Kidney tubule cell (primary cell): ENCODE data around the gene SLC25A23.

Source experiments
- DNase-seq: peaks from one replicate; pipeline ENCODE4 v3.0.0-alpha.2; 2018; ENCODE audit warnings: low spot score

The SLC25A23 gene

DNA sequence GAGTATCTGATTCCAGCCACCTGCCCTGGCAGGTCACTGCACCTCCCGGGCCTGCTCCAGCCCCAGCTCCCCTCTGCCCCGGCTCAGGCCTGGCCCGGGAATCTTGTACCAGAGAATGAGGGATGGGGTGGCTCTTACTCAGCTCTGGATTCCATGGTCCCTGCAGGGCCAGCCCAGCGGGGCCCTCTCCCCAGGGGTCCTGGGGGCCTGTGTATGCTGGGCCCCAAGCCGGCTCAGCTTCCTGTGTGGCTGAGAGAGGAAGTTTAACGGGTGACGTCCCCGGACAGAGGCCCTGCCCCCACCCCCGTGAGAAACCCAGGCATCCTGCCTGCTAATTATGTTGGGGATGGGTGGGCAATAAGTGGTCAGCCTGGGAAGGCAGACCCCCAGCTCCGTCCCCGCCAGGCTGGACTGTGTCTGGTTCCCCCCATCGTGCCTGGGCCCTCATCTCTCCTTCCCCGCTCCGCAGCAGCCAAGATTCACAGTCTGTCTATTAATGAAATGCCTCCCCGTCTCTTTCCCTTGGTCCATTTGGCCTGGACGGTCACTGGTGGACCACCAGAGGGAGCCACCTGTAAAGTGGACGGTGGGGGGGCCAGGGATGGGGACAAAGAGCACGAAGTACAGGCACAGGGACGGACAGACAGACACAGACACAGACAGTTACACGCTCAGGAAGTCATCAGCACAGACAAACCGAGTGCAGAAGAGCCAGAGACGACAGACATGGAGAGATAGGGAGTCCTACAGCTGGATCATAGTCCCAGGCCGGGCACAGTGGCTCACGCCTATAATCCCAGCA is 22.1 kb upstream of the SLC25A23 start, which contains the start of gene DENND1C:
TSS of gene DENND1C (minus strand) at position 247 of the 802 bp plus-strand sequence. CDS start at position 155, 92 bp downstream.
- DNase-seq, result peak; percentile 19

DNA sequence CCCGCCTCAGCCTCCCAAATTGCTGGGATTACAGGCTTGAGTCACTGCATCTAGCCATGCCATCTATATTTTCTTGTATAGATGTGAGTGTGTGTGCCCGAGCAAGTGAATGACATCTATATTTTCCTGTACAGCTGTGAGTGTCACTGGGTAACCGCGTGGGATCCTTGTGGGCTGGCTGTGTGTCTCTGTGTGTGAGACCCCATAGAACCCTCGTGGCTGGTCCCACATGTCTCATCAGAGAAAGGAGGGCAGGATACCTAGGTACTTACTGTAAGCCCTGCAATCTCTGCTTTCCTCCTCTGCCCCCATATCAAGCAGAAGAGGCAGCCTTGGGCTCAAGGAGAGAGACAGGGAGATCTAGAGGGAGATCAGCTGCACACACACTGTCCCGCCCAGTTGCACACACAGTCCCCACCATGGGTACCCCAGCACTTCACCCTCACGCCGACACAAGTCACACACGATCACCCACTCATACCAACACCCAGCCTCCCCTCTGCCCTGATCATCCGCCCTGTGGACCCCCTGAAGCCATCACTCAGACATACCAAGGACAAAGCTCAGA is 21.3 kb upstream of the SLC25A23 start:
- DNase-seq, result no peak

DNA sequence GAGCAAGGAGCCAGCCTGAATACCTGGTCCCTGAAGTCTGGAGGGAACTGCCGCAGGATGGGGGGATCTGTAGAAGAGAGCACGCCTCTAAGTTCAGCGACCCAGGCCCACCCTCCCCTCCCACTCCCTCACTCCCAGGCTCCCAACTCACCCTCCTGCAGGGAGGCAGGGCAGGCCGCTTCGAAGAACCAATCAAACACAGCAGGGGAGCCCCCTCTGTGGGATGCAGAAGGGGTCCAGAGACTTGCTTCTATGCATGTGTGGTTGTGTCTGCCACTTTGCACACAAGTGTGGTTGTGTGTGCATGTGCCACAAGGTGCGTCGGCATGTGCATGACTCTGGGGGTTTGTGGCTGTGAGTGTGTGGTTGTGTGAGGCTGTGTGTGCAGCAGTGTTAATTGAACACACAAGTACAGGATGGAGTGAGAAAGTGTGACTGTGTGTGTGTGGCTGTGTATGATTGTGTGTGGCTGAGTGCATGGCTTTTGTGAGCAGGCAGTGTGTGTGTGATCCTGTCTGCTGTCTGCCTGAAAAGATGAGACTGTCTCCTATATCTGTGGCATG is 20.3 kb upstream of the SLC25A23 start:
- no peak for DNase-seq

DNA sequence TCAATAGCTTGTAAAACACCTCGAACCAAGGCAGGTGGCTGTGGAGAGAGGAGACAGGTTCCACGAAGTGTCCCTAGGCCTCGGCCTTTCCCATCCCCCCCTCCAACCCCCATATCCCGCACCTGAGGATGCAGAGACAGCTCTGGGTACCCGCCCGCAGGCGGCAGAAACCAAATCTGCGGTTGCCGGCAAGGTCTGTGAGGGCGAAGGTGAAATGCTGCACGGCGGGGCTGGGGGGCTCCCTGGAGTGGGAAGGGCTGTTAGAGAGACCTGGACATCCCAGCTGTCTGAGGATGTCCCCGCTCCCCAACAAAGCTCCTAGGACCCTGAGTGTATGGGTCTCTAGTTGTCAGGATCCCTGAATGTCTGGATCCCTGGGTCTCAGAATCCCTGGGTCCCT is 19.2 kb upstream of the SLC25A23 start:
- no peak for DNase-seq

DNA sequence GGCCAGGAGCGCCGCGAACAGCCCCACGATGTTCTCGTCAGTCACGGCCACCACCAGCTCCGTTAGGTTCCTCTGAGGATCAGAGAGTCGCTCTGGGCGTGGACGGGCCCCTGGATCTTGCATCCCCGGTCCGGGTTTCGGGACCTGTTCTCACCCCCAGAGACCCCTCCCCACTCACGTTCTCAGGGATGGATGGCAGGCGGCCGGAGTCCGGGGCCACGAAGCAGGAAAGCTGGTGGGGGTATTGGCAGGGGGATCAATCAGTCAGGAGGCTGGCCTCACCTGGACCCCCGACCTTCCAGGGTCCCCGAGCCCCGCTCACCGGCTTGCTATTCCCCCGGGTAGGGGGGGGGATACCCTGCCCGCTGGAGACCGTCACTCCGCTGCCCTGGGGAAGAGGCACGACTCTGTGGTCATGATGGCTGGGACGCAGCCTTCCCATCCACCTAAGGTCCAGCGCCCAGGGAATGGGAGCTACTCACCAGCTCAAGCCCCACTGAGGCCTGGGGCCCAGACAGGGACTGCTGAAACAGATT is 17.4 kb upstream of the SLC25A23 start:
- DNase-seq, result no peak

DNA sequence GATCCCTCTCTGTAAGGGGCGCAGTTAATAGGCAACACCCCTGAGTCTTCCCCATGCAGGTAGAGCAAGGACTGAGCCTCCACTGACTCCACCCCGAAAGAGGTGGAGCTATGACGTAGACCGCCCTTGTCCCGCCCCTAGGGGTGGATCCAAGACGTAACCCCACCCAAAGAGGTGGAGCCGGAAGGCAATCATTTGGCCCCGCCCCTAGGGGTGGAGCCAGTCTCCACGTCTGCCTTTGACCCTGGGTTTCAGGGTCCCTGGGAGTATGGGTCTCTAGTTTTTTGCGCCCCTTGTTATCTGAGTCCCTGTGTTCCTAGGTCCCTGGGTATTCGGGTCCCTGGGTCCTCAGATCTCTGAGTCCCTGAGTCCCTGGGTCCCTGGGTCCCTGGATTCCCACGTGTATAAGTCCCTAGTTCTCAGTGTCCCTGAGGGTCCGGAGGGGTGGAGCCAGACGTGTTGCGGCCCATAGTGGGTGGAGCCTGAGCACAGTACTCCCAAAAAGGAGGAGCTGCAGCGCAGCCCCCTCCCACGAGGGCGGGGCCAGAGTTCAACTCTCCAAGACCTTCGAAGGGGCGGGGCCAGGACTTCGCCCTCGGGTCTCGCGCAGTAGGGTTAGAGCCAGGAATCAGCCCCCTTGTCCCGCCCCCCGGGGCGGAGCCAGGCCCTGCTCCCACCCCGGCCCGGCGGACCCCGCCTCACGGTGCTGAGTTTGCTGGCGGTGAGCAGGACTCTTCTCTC is 16.7 kb upstream of the SLC25A23 start:
- DNase-seq, result peak; percentile 82

DNA sequence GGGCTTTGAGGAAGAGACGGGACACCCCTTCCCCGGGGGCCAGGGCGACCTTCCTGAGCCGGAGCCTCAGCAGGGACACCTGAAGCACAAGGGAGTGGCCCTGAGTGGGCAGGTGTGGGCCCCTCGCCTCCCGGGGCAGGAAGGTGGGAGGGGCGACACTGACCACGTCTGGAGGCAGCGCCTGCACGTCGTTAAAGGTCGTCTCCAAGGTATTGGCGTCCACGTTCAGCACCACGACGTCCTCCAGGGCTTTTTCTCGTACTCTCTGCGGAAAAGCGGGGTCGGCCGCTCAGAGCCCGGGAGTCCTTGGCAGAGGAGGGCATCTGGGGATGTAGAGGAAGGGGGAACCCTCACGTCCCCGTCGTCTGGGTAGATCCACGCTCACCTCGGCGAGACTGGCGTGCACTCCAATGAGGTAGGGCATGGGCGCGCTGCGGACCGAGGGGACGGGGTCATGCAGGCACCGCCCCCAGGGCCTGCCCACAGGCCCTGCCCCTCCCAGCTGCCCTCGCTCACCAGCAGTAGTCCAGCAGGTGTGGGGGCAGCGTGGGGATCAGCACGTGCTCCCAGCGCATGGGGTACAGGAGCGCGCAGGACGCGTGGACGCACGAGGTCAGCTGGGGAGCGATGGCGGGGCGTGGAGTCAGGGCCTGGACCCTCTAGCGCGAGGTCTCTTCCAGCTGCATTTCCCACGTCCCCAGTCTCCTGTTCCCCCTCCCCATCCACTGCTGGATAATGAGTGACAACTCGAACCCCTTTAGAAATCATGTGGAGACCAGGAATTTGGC is 15.9 kb upstream of the SLC25A23 start:
- no peak for DNase-seq

DNA sequence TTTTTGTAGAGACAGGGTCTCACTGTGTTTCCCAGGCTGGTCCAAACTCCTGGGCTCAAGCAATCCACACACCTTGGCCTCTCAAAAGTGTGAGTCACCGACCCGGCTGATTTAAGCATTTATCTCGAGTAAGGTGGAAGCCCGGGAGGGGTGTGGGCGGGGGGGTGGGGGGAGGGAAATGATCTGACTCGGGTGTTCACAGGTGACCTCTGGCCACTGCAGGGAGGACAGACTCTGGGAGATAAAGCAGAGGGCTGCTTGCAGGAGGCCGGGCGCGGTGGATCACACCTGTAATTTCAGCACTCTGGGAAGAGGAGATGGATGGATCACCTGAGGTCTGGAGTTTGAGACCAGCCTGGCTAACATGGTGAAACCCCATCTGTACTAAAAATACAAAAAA is 14.1 kb upstream of the SLC25A23 start:
- DNase-seq, result no peak

DNA sequence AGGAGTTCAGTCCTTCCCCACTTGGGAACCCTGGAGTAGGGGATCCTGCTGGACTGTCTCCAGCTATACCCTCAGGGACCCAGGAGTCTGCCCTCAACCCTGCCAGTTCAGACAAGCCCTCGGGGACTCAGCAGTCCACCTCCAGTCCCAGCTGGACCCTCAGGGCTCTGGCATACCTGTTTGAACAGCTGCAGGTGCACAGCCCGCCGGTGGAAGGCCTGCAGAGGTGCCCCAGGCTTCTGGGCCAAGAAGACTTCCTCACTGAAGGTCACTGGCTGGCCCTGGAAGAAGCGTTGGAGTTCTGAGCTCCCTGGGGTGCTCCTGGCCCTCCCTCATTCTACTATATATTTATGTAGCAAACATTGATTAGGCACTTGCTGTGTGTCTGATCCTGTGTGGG is 13.1 kb upstream of the SLC25A23 start:
- DNase-seq, result no peak

DNA sequence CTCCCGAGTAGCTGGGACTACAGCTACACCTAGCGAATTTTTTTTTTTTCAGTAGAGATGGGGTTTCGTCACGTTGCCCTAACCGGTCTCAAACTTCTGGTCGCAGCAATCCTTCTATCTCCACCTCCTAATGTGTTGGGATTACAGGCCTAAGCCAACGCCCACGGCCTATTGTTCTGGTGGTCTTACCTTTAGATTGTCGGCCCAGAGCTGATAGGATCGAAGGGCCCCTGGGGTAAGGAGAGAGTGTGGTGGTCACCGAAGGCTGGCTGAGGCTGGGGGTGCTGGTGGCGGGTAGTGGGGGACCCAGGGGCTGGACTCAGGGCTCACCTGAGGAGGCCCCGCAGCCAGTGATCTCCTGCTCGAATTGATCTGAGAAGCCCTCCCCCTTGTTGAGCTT is 11.5 kb upstream of the SLC25A23 start:
- no peak for DNase-seq

DNA sequence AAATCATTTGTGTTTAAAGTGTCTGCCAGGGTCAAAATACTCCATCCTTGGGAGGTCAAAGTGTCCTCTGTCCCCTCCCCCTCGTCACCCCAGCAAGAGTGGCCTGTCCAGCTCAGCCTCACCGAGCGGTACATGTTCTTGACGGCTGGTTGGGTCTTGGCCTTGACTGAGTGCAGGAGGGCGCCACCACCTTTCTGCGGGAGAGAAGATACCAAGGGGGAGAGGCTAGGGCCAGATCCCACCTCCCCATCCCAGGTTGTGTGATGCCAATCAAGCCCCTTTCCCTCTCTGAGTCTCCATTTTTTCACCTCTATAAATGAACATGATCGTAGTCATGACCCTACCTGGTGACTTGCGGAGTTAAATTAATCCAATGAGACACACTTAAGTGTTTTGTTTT is 10.6 kb upstream of the SLC25A23 start:
- no peak for DNase-seq

DNA sequence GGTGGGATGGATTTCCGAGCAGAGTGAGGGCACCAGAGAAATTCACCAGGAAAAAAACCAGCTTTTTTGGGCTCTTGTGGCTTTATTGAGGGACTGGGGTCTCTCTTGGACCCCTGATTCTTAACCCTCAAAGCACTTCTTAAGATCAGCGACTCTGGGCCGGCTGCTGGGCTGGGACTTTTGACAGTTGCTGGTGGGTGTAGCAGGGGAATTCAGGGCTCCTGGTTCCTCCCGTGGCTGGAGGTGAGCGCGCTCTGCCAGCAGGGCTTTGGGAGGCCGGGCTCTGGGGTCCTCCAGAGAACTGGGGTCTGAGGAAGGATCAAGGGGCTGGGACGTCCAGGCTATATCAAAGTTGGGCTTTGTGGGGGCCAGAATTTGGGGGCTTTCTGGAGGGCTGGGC is 7.8 kb upstream of the SLC25A23 start:
- DNase-seq, result no peak

DNA sequence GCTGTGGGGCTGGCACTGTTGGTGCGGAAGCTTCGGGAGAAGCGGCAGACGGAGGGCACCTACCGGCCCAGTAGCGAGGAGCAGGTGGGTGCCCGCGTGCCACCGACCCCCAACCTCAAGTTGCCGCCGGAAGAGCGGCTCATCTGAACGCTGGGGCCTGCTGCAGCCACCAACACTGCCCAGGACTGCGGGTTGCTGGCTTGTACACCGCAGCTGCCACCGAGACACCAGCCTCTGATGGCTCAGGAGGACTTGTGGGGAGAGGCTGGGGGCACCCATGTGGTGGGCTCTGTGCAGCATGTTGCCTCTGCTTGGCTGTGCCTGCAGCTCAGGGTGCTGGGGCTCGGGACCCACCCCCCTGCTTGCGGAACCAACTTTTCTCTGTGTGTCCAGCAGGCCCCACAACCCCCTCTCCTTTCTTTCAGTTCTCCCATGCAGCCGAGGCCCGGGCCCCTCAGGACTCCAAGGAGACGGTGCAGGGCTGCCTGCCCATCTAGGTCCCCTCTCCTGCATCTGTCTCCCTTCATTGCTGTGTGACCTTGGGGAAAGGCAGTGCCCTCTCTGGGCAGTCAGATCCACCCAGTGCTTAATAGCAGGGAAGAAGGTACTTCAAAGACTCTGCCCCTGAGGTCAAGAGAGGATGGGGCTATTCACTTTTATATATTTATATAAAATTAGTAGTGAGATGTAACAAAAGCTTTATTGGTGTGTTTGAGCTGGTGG is 7.1 kb upstream of the SLC25A23 start:
- DNase-seq, result no peak

DNA sequence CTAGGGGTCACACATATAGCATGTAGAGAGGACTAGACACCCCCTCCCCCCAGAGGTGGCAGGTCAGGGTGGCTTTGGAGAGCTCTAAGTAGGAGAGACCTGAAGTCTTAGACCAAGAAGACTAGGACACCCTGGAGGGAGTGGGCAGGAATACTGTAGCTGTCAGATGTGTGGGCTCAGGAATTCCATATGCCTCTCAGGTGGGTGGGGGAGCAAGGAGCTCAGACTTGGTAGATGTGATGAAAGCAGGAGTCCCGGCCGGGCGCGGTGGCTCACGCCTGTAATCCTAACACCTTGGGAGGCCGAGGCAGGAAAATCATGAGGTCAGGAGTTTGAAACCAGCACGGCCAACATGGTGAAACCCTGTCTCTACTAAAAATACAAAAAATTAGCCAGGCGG is 6.1 kb upstream of the SLC25A23 start:
- no peak for DNase-seq

DNA sequence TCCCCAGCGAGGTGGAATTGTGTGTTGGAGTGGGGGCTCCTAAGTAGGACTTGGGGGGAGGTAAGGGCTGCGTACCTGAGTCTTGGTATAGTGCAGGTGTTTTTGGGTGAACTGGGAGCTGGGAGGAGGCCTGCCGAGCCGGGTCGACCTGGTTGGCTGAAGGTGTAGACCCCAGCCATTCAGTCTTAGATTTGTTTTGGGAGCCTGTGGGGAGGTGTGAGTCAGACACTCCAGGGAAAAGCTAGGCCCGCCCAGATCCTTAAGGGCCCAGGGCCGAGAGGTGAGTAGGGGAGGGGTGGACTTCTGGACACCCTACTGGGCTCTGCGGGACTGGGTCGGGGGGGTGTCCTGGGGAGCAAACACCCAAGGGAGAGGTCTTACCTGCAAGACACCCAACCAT is 5.4 kb upstream of the SLC25A23 start:
- DNase-seq, result peak; percentile 49

DNA sequence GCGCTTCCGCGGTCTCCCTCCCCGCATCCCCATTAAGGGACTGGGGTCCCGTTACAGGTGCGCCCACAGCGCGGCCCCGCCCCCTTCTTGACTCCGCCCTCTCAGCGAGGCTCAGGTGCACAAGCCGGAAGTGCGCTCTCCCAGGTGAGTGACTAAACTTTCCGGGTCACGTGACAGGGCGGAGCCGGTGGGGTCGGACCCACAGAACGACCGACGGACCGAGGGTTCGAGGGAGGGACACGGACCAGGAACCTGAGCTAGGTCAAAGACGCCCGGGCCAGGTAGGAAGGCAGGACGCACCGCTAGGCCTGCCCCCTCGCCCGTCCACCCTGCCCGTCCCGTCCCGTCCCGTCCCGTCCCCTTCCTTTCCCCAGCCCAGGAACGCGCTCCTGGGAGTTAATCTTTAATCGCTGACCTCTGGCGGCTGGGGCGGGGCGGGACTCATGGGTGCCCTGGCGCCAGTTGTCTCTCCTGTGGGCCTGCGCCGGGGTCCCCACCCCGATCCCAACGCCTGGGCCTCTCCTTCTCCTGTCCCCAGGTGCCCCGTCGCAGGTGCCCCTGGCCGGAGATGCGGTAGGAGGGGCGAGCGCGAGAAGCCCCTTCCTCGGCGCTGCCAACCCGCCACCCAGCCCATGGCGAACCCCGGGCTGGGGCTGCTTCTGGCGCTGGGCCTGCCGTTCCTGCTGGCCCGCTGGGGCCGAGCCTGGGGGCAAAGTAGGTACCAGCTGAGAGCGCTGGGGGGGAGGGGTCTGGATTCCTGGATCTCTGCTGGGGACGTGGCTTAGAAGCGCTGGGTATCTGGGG is 4.7 kb upstream of the SLC25A23 start, which contains the start of gene CRB3:
TSS of gene CRB3 (plus strand) at position 202 of the 804 bp plus-strand sequence. CDS start at position 633, 431 bp downstream.
- DNase-seq, result peak; percentile 87

DNA sequence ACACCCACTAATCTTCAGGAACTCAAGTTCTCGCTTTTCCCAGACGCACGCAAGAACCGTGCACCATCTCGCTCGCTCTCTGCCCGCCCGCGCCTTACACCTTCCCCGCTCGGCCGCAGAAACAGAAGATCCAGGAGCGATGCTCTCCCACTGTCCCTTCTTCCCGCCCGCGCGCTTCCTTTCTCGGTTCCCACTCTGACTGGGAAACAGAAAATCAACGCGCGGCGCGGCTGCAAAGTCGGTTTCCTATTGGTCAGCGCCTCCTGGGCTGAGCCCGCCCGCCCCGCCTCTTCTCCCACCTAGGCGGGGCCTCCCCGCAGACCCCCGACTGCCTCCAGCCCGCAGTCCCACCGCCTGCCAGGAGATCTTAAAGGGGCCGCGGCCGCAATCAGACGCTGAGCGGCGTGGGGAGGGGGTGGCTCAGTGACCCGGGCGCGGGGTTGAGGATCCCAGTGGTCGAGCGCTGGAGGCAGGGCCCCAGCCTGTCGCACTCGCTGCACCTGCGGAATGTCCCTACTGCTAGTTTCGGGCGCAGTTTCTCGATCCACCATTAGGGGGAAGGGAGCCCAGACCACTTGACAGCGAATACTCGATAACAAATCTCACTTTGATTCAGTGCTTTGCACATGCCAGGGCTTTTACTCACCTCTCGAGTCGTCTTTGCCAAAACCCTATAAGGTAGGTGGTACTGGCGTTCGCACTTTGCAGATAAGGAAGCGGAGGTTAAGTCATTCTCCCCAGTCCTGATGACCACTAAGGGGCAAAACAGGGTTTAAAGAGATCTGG is 700 bp upstream of the SLC25A23 start:
- peak; percentile 98 for DNase-seq

DNA sequence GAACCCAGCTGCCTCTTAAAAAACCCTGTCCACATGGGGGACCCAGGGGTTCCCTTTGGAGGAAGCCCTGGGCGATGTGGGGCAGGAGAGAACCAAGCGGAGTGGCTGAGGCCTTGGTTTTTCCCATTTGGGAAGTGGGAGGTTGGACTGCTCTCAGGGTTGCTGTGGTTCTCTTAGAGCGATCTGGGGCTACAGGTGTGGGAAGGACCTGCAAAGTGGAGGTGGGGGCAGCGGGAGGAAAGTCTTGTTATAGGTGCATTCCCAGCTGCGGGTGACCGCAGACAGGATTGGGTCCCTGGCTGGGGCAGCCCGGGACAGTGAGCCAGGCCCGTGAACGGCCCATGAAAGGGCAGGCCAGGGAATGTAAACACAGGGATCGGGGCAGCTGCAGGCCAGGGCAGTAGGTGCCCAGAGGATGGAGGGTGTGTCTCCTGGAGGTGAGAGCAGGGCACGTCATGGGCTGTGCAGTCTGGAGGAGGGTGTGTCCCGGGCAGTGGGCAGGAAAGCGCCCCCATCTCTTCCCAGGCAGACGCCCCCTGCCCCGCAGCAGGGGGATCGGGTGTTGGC is 814 bp downstream of the SLC25A23 start:
- DNase-seq, result peak; percentile 29
